ENCODE data around the gene MAGT1. TPM values are rescaled to one million over a fixed set of nuclear protein-coding genes. Genes with fewer than 3 reads are reported as not detected.

Gene MAGT1
- polyA plus RNA-seq, 3 donors, result 18.0 to 29.3 (median 20.0) TPM

GRCh38 chrX:77900688-77901087, 5.5 kb upstream of the MAGT1 start:
- H4K20me1 ChIP-seq (ENCODE audit: insufficient read depth, low read length), result no peaks in the 10 kb centered on the region
- H3K4me3 ChIP-seq (replicated peaks in 1 of 3; ENCODE audit: low read depth in 2 of 3, low read length in 3 of 3), result peak overlapping the region; percentile 83 to 98 (median 85)
- Mint-ChIP-seq H3K4me3 (peak overlapping the region; percentile 86 to 94), H3K27me3 (ENCODE audit: low read depth in 3 of 3) (peaks cover 0 to 6% (median 0%) of the 10 kb centered on the region in 3 donors), H3K36me3 (peaks cover 21 to 30% of the 10 kb centered on the region in 2 donors), H3K9me3 (peaks cover 0 to 7% (median 2%) of the 10 kb centered on the region in 7 donors), H3K4me1 (peaks cover 6% of the 10 kb centered on the region), H3K27ac (peak overlapping the region; percentile 26 to 98 (median 95))
- no peaks in the 10 kb centered on the region for H3K9me3 ChIP-seq (replicated peaks in 1 of 2; ENCODE audit: control insufficient read depth in 1 of 2, insufficient read depth in 1 of 2, low read length in 2 of 2)
- no peak for TF ChIP-seq CTCF (IDR thresholded peaks at IDR 0.05)
- peaks cover 6 to 8% of the 10 kb centered on the region in 2 donors for H3K4me1 ChIP-seq (ENCODE audit: control insufficient read depth in 1 of 2, insufficient read depth in 2 of 2, low read length in 2 of 2)
- H3K36me3 ChIP-seq (replicated peaks in 1 of 2; ENCODE audit: control insufficient read depth in 1 of 2, insufficient read depth in 2 of 2, low read length in 2 of 2), result peaks cover 19 to 34% of the 10 kb centered on the region in 2 donors
- peak overlapping the region in 1 of 2 donors; percentile 89 for H3K27ac ChIP-seq (ENCODE audit: low read depth in 1 of 2, low read length in 2 of 2)
- H3K4me2 ChIP-seq (replicated peaks; ENCODE audit: extremely low read depth, low read length, poor library complexity, severe bottlenecking), result peak overlapping the region; percentile 64
- H3K9ac ChIP-seq (ENCODE audit: insufficient read depth, low read length, poor library complexity, severe bottlenecking), result peak overlapping the region; percentile 67
- peak; percentile 37 to 67 (median 53) for DNase-seq
- WGBS (ENCODE audit: insufficient coverage), result no CpG with 5 or more reads among the region's 1 CpG
- H2AFZ ChIP-seq (ENCODE audit: insufficient read depth, low read depth, low read length, poor library complexity, severe bottlenecking), result no peak overlapping the region
- H3K27me3 ChIP-seq (ENCODE audit: control insufficient read depth in 2 of 2, insufficient read depth in 2 of 2, low read length in 2 of 2), result no peaks in the 10 kb centered on the region
- intact Hi-C loops (cut with micrococcal nuclease), result loop anchor here in 1 of 2 donors (10.0 kb wide), 1 partner anchor 124 kb away; no protein-coding TSS in a partner anchor
- peaks cover 39% of the 10 kb centered on the region for H3K79me2 ChIP-seq (ENCODE audit: insufficient read depth, low read length)

DNA sequence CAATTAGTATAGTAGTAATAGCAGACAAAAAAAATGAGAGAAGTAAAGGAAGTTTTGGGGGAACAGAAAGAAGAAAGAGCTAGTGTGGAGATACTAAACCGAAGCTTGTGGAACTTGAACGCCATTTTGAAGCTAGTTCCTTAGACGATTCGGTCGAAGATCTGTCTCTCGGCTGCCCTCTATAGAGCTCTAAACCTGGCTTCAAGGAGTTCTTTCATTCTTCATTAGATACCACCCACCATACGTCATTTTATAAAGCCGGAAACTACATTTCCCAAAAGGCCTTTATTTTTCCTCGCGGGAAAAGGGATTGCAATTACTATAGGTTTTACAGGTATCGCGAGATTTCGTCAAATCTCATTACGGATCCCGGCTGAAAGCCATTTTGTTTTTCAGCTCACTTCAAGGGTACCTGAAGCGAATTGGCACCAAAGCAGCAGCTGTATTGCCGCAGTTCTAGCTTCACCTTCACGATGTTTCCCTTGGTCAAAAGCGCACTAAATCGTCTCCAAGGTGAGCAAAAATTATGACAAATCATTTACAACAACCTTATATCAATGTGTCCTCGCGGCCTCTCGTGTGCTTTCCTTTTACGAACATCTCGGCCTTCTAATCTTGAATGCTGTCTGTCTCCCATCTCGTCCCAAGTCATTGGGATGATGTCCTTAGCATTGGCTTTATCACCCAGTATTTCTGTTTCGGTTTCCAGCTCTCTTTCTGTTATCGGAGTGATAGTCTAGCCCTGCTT, 4.0 kb upstream of the MAGT1 start, which contains the start of gene COX7B:
COX7B (plus strand) TSS at position 388 of the 748 bp plus-strand sequence; CDS start at position 474, 86 bp downstream.
- no peaks in the 10 kb centered on the region for H3K9me3 ChIP-seq (replicated peaks in 1 of 2; ENCODE audit: control insufficient read depth in 1 of 2, insufficient read depth in 1 of 2, low read length in 2 of 2)
- H3K79me2 ChIP-seq (ENCODE audit: insufficient read depth, low read length), result peaks cover 47% of the 10 kb centered on the region
- H3K9ac ChIP-seq (ENCODE audit: insufficient read depth, low read length, poor library complexity, severe bottlenecking), result peak within 1 kb of the TSS; percentile 67
- peaks cover 14 to 24% of the 10 kb centered on the region in 2 donors for H3K36me3 ChIP-seq (replicated peaks in 1 of 2; ENCODE audit: control insufficient read depth in 1 of 2, insufficient read depth in 2 of 2, low read length in 2 of 2)
- no peaks in the 10 kb centered on the region for H3K27me3 ChIP-seq (ENCODE audit: control insufficient read depth in 2 of 2, insufficient read depth in 2 of 2, low read length in 2 of 2)
- Mint-ChIP-seq H3K27ac (peak within 1 kb of the TSS; percentile 93 to 98 (median 96)), H3K9me3 (peaks cover 0 to 11% (median 2%) of the 10 kb centered on the region in 7 donors), H3K4me1 (peaks cover 6% of the 10 kb centered on the region), H3K4me3 (peak within 1 kb of the TSS; percentile 86 to 94), H3K27me3 (ENCODE audit: low read depth in 3 of 3) (peaks cover 0 to 6% (median 0%) of the 10 kb centered on the region in 3 donors), H3K36me3 (peaks cover 15 to 22% of the 10 kb centered on the region in 2 donors)
- DNase-seq, result peak; percentile 89 to 94 (median 93)
- peaks cover 6 to 8% of the 10 kb centered on the region in 2 donors for H3K4me1 ChIP-seq (ENCODE audit: control insufficient read depth in 1 of 2, insufficient read depth in 2 of 2, low read length in 2 of 2)
- intact Hi-C loops (cut with micrococcal nuclease), result loop anchor here in 1 of 2 donors (5.0 kb wide), 2 partner anchors 112 to 208 kb away; partner anchors contain the start of gene ATRX
- H4K20me1 ChIP-seq (ENCODE audit: insufficient read depth, low read length), result no peaks in the 10 kb centered on the region
- 0% methylated on average over 19 of the region's 28 CpGs for WGBS (ENCODE audit: insufficient coverage)
- H3K4me2 ChIP-seq (replicated peaks; ENCODE audit: extremely low read depth, low read length, poor library complexity, severe bottlenecking), result peak within 1 kb of the TSS; percentile 64
- peak; percentile 21 for TF ChIP-seq CTCF (IDR thresholded peaks at IDR 0.05)
- H3K4me3 ChIP-seq (replicated peaks in 1 of 3; ENCODE audit: low read depth in 2 of 3, low read length in 3 of 3), result peak within 1 kb of the TSS; percentile 83 to 98 (median 85)
- peak within 1 kb of the TSS; percentile 84 to 89 for H3K27ac ChIP-seq (ENCODE audit: low read depth in 1 of 2, low read length in 2 of 2)
- peak within 1 kb of the TSS; percentile 46 for H2AFZ ChIP-seq (ENCODE audit: insufficient read depth, low read depth, low read length, poor library complexity, severe bottlenecking)
